Measurements from ENCODE around the gene POGZ.

Gene POGZ

DNA sequence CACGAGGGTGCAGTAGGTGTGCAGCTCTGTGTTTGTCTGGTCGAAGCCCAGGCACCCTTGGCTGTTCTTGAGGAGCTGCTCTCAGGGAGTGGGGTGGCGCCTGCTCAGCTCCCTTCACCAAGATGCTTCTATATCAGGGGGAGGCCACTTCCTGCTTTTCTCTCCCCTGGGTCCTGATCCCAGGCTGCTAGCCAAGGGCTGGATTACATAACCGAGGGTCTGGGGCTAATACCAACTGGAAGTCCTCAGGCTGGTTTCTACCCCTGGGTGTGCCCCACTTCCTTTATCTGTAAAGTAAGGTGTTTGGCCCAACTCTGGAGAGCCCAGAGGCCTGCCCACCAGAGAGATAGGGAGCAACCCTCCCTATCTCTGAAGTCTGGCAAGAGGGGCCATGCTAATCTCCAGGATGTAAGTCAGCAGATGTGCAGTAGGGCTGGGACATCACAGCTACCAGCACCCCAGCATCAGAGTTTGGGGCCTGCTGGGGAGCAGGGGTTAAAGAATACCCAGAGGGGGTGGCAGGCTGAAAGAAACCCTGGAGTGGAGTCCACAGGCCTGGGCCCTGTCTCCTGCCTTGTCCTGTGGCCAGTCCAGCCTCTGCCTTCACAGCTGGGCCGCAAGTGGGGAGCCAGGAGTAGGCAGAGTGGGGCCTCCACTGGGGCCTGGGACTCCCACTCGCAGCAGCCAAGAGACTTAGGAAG lies 88.9 kb downstream of the POGZ start:
- no peak for DNase-seq

GRCh38 chr1:151369621-151370048 lies 89.7 kb downstream of the POGZ start:
- DNase-seq: no peak

DNA sequence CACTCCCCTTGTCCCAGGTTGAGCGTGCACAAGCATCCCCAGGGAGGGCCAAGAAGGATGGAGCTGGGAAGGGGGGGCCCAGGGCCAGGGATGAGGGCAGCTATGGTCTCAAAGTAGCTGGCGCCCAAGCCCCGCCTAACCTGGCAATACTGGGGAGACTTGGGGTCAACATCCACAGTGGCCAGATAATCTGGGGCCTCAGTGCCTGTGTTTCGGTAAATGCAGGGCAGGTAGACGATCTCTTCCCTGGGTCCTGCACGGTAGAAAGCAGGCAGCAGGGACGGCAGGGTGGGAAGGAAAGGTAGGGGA lies 90.0 kb downstream of the POGZ start:
- no peak for DNase-seq

- DNase-seq: no peak
Measured at GRCh38 chr1:151368393-151369301, 90.6 kb downstream of the POGZ start.

- no peak for DNase-seq
Measured at GRCh38 chr1:151367658-151368392, 91.5 kb downstream of the POGZ start.

- no peak for DNase-seq
Measured at GRCh38 chr1:151364996-151365395, 94.3 kb downstream of the POGZ start.

GRCh38 chr1:151362308-151363155 lies 96.8 kb downstream of the POGZ start:
- no peak for DNase-seq

GRCh38 chr1:151361883-151362282 lies 97.4 kb downstream of the POGZ start:
- no peak for DNase-seq

DNA sequence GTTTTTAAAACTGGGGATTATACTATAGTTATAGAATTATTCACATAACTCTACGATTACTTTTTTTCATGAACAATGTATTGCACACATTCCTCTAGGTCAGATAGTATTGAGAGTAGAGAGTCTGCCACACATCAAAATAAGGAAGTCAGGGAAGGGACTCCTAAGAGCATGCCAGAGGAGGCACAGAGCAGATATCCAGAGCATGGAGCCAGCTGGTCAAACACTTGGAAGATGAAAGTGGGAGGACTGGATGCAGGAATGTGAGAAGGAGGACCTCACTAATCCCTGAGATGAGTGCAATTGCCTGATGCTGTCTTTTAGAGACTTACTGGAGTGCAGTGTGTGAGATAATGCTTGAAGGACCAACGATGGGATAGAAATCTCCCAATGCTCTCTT lies 102.6 kb downstream of the POGZ start:
- DNase-seq: no peak

All from CD4-positive, alpha-beta T cell treated with Interleukin-17A for 4 hours (primary cell).